Trophoblast cell (in vitro differentiated cells and primary cell): ENCODE data around the gene TRNP1.

Experiments
- DNase-seq, 2 donors: peaks; one replicate each; pipeline ENCODE4 v3.0.0-alpha.2; 2016
- H2AFZ ChIP-seq: 2 replicates; pipeline ENCODE4 v1.6.1; 2013; ENCODE audit warnings: low read length, moderate library complexity, mild to moderate bottlenecking; ENCODE audit not compliant: insufficient read depth, poor library complexity
- H2AK5ac ChIP-seq: 2 replicates; pipeline ENCODE4 v1.6.1; 2013; ENCODE audit warnings: mild to moderate bottlenecking, low read length
- H2BK120ac ChIP-seq: 2 replicates; pipeline ENCODE4 v1.6.1; 2013; ENCODE audit warnings: low read length, mild to moderate bottlenecking, moderate library complexity; ENCODE audit not compliant: insufficient read depth, poor library complexity
- H2BK12ac ChIP-seq: 2 replicates; pipeline ENCODE4 v1.6.1; 2013; ENCODE audit warnings: mild to moderate bottlenecking, low read length, moderate library complexity
- H2BK5ac ChIP-seq: 2 replicates; pipeline ENCODE4 v1.6.1; 2013; ENCODE audit warnings: low read length, low read depth, moderate library complexity, mild to moderate bottlenecking; ENCODE audit not compliant: poor library complexity
- H3K14ac ChIP-seq: 2 replicates; pipeline ENCODE4 v1.6.1; 2013; ENCODE audit warnings: mild to moderate bottlenecking, low read length
- H3K18ac ChIP-seq: 2 replicates; pipeline ENCODE4 v1.6.1; 2013; ENCODE audit warnings: mild to moderate bottlenecking, low read length
- H3K23ac ChIP-seq: 2 replicates; pipeline ENCODE4 v1.6.1; 2013; ENCODE audit warnings: low read length
- H3K27ac ChIP-seq: 2 replicates; pipeline ENCODE4 v1.5.1; 2013; ENCODE audit warnings: low read depth, mild to moderate bottlenecking, inconsistent platforms, low read length, moderate library complexity
- H3K27me3 ChIP-seq: 2 replicates; pipeline ENCODE4 v1.6.1; 2013; ENCODE audit warnings: inconsistent platforms, mild to moderate bottlenecking, low read length, moderate library complexity; ENCODE audit not compliant: insufficient read depth
- H3K36me3 ChIP-seq, 2 experiments: 1 replicate in 1 of 2; 2 replicates in 1 of 2; pipeline ENCODE4 v1.6.1; 2013; ENCODE audit warnings: low read length in 2 of 2, mild to moderate bottlenecking in 2 of 2, moderate library complexity in 1 of 2; ENCODE audit not compliant: insufficient read depth in 2 of 2, control insufficient read depth in 1 of 2
- H3K4ac ChIP-seq: 2 replicates; pipeline ENCODE4 v1.6.1; 2013; ENCODE audit warnings: low read depth, mild to moderate bottlenecking, low read length, moderate library complexity
- H3K4me1 ChIP-seq, 2 experiments: 1 replicate in 1 of 2; 2 replicates in 1 of 2; pipeline ENCODE4 v1.6.1; 2013; ENCODE audit warnings: low read length in 2 of 2, mild to moderate bottlenecking in 2 of 2, moderate library complexity in 1 of 2; ENCODE audit not compliant: insufficient read depth in 2 of 2, control insufficient read depth in 1 of 2
- H3K4me2 ChIP-seq: 2 replicates; pipeline ENCODE4 v1.6.1; 2013; ENCODE audit warnings: inconsistent platforms, mild to moderate bottlenecking, low read length, moderate library complexity
- H3K4me3 ChIP-seq: 2 replicates; pipeline ENCODE4 v1.5.1; 2013; ENCODE audit warnings: mild to moderate bottlenecking, low read depth, low read length, inconsistent platforms
- H3K79me1 ChIP-seq: one replicate; pipeline ENCODE4 v1.6.1; 2013; ENCODE audit warnings: low read length
- H3K79me2 ChIP-seq: 2 replicates; pipeline ENCODE4 v1.6.1; 2013; ENCODE audit warnings: low read length, mild to moderate bottlenecking; ENCODE audit not compliant: control insufficient read depth, insufficient read depth, poor library complexity
- H3K9ac ChIP-seq: 2 replicates; pipeline ENCODE4 v1.6.1; 2013; ENCODE audit warnings: mild to moderate bottlenecking, low read length
- H3K9me3 ChIP-seq: 2 replicates; pipeline ENCODE4 v1.6.1; 2013; ENCODE audit warnings: low read depth, mild to moderate bottlenecking, control low read depth, inconsistent platforms, low read length; ENCODE audit not compliant: insufficient read depth
- H4K12ac ChIP-seq: 2 replicates; pipeline ENCODE4 v1.6.1; 2013; ENCODE audit warnings: low read depth, mild to moderate bottlenecking, low read length, moderate library complexity
- H4K8ac ChIP-seq: 2 replicates; pipeline ENCODE4 v1.6.1; 2013; ENCODE audit warnings: low read depth, mild to moderate bottlenecking, low read length, moderate library complexity
- H4K91ac ChIP-seq: one replicate; pipeline ENCODE4 v1.6.1; 2013; ENCODE audit warnings: low read depth, mild to moderate bottlenecking, low read length, moderate library complexity
- WGBS: extraction: QIAGEN DNeasy Blood & Tissue Kit; methylation state at CpG from one replicate; pipeline ENCODE4 v1.1.7; 2013; ENCODE audit warnings: missing lambda C conversion rate; ENCODE audit not compliant: insufficient read length, insufficient coverage; ENCODE audit errors: extremely low coverage; 5-methylcytosine and 5-hydroxymethylcytosine counted together

Gene TRNP1

DNA sequence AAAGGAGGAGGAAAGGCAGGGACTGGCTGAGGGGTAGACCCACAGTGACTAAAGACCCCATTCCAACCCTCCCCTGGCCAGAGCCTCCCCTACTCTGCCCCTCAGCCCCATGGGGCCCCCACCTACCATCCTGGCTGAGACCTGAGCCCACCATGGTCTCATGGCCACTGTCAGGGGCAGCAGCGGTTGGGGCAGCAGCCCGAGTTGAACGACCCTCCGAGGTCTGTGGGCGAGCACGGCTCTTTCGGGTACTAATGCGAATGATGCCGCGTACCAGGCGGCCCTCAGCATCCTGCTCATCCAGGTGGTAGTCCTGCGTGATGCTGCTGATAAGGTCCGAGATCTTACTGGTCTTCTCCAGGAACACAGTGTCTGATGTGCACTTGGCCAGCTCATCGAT lies 42.3 kb upstream of the TRNP1 start:
- no peaks in the 10 kb centered on the region for H3K4me1 ChIP-seq
- no CpG with 5 or more reads among the region's 14 CpGs for WGBS
- H3K36me3 ChIP-seq = peaks cover 40 to 44% of the 10 kb centered on the region in 2 experiments
- H3K27ac ChIP-seq = no peak overlapping the region
- H3K4me3 ChIP-seq = no peak overlapping the region
- H3K14ac ChIP-seq = no peak overlapping the region
- no peak overlapping the region for H2BK12ac ChIP-seq
- H2BK120ac ChIP-seq = no peak overlapping the region
- H2BK5ac ChIP-seq = no peak overlapping the region
- no peak overlapping the region for H4K91ac ChIP-seq
- no peak overlapping the region for H3K18ac ChIP-seq
- H4K8ac ChIP-seq = no peak overlapping the region
- H3K9me3 ChIP-seq = peaks cover 1% of the 10 kb centered on the region
- no peak overlapping the region for H2AFZ ChIP-seq
- no peaks in the 10 kb centered on the region for H3K79me1 ChIP-seq
- H2AK5ac ChIP-seq = no peak overlapping the region
- no peaks in the 10 kb centered on the region for H3K79me2 ChIP-seq
- H3K4ac ChIP-seq = no peak overlapping the region
- H3K27me3 ChIP-seq = no peaks in the 10 kb centered on the region
- no peak overlapping the region for H3K9ac ChIP-seq
- DNase-seq = no peak
- H3K4me2 ChIP-seq = no peak overlapping the region
- H3K23ac ChIP-seq = no peak overlapping the region
- no peak overlapping the region for H4K12ac ChIP-seq

DNA sequence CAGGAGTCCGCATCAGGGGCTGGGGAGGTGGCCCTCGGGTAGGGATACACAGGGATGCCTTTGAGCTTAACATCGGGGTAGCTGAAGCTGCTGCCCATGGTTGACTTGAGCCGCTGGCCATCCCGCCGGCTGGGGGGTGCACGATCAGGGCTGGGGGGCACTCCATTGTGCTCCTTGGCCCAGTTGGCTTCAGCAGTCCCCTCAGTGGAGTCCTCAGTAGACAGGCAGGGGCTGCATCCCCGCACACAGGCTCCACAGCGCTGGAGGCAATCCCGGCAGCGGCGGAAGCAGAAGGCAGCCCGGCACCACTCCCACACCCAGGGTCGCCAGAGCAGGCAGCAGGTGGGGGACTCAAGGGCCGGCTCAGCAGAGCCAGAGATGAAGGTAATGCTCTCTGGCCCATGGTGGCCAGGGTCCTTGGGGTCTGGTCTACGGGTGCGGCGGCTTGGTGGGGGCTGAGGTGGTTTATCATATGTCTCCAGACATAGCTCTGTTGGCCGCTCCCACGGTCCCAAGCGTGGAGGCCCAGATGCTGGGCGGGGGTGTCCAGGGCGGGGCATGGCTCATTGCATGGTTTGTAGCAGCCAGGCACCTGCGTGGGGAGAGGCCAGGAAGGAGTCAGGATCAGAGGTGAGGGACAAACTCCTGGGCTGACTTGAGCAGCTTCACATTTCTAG lies 41.5 kb upstream of the TRNP1 start:
- Histone ChIP-seq H4K8ac (no peak overlapping the region), H3K14ac (no peak overlapping the region), H3K79me2 (no peaks in the 10 kb centered on the region), H3K23ac (no peak overlapping the region), H2AK5ac (no peak overlapping the region), H3K27me3 (no peaks in the 10 kb centered on the region), H2BK120ac (no peak overlapping the region), H3K9me3 (peaks cover 2% of the 10 kb centered on the region), H3K9ac (no peak overlapping the region), H3K36me3 (peaks cover 36 to 40% of the 10 kb centered on the region in 2 experiments), H2AFZ (no peak overlapping the region), H3K4ac (no peak overlapping the region), H3K79me1 (no peaks in the 10 kb centered on the region), H3K4me1 (no peaks in the 10 kb centered on the region), H4K12ac (no peak overlapping the region), H2BK5ac (no peak overlapping the region), H2BK12ac (no peak overlapping the region), H3K4me2 (no peak overlapping the region), H4K91ac (no peak overlapping the region), H3K4me3 (no peak overlapping the region), H3K27ac (no peak overlapping the region), H3K18ac (no peak overlapping the region)
- no CpG with 5 or more reads among the region's 24 CpGs for WGBS
- DNase-seq = no peak

DNA sequence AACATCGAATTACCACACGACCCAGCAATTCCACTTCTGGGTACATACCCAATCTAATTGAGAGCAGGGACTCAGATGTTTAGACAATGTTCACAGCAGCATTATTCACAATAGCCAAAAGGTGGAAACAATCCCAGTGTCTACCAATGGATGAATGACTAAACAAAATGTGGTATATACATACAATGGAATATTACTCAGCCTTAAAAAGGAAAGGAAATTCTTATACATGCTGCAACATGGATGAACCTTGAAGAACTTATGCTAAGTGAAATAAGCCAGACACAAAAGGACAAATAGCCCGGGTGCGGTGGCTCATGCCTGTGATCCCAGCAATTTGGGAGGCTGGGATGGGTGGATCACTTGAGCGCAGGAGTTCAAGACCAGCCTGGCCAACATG lies 40.1 kb upstream of the TRNP1 start:
- no peak overlapping the region for H2AFZ ChIP-seq
- no peak overlapping the region for H4K12ac ChIP-seq
- no peak overlapping the region for H3K18ac ChIP-seq
- H3K9ac ChIP-seq = no peak overlapping the region
- no peaks in the 10 kb centered on the region for H3K4me1 ChIP-seq
- no peak overlapping the region for H3K23ac ChIP-seq
- H2BK12ac ChIP-seq = no peak overlapping the region
- no peaks in the 10 kb centered on the region for H3K79me1 ChIP-seq
- no peaks in the 10 kb centered on the region for H3K27me3 ChIP-seq
- H3K4me2 ChIP-seq = no peak overlapping the region
- no peak overlapping the region for H4K91ac ChIP-seq
- no peak overlapping the region for H2AK5ac ChIP-seq
- WGBS = no CpG with 5 or more reads among the region's 5 CpGs
- peaks cover 3% of the 10 kb centered on the region for H3K9me3 ChIP-seq
- no peak overlapping the region for H2BK5ac ChIP-seq
- H3K14ac ChIP-seq = no peak overlapping the region
- H3K4ac ChIP-seq = no peak overlapping the region
- no peak for DNase-seq
- peaks cover 33 to 37% of the 10 kb centered on the region in 2 experiments for H3K36me3 ChIP-seq
- no peaks in the 10 kb centered on the region for H3K79me2 ChIP-seq
- H3K4me3 ChIP-seq = no peak overlapping the region
- no peak overlapping the region for H4K8ac ChIP-seq
- H2BK120ac ChIP-seq = no peak overlapping the region
- H3K27ac ChIP-seq = no peak overlapping the region

DNA sequence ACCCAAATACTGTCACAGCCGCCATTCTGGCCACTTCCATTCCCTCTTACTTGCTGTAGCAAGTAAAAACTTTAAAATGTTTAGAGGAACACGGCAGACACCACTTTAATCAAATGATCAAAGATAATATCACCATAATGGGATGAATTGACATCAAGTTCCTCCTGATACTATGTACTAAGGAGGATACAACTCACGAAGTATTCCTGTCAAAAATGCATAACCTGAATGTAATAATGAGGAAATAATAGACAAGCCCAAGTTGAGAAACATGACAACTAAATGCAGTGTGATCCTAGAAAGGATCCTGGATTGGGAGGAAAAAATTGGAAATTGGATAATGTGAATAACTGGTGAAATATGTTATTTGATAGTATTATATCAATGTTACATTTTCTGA lies 37.2 kb upstream of the TRNP1 start:
- Histone ChIP-seq H3K18ac (no peak overlapping the region), H3K14ac (no peak overlapping the region), H3K27me3 (no peaks in the 10 kb centered on the region)

More for the DNA sequence above, 37.2 kb upstream of the TRNP1 start:
- DNase-seq = no peak
- H4K12ac ChIP-seq = no peak overlapping the region
- H3K79me1 ChIP-seq = peaks cover 7% of the 10 kb centered on the region
- no peak overlapping the region for H2BK120ac ChIP-seq
- H3K36me3 ChIP-seq = peaks cover 12 to 14% of the 10 kb centered on the region in 2 experiments
- H3K4ac ChIP-seq = no peak overlapping the region
- peaks cover 3% of the 10 kb centered on the region for H3K9me3 ChIP-seq
- H3K4me1 ChIP-seq = peaks cover 0 to 8% of the 10 kb centered on the region in 2 experiments
- no peak overlapping the region for H3K4me3 ChIP-seq
- H4K91ac ChIP-seq = no peak overlapping the region
- H2AFZ ChIP-seq = no peak overlapping the region
- no CpG with 5 or more reads among the region's 3 CpGs for WGBS
- peaks cover 7% of the 10 kb centered on the region for H3K79me2 ChIP-seq
- no peak overlapping the region for H3K9ac ChIP-seq
- no peak overlapping the region for H2BK12ac ChIP-seq
- no peak overlapping the region for H4K8ac ChIP-seq
- no peak overlapping the region for H3K23ac ChIP-seq
- H3K4me2 ChIP-seq = no peak overlapping the region
- H2BK5ac ChIP-seq = no peak overlapping the region
- no peak overlapping the region for H3K27ac ChIP-seq
- no peak overlapping the region for H2AK5ac ChIP-seq
